ENCODE measurements around the gene HNRNPC.

HNRNPC gene

DNA sequence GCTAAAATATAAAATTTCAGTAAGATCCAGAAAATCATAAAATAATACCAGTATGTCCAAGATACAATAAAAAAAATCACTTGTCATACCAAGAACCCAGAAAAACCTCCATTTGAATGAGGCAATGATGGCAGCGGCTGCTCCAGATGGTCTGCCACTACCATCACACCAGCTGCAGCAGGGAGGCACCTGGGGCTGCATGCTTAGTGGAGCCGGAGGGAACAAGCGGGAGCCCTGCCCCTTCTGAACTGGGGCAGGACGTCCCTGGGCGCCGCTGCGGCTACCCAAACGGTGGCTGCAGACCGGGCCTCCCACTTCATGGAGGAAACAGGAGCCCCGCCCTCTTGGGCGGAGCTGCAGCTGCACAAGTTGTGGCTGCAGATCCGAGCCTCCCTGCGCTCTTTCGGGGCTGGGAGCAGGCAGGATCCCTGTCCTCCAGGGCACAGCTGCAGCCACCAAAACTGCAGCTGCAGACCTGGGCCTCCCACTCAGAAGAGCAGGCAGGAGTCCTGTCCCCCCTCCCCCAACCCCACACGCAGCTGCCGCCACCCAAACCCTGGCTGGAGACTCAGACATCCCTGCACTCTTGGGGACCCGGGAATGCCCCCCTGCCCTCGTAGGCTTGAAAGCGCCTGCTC is 77.3 kb downstream of the HNRNPC start:
- peak; percentile 55 to 76 for DNase-seq
- Histone ChIP-seq H3K27me3 (no peaks in the 10 kb centered on the region), H3K4me3 (peak overlapping the region; percentile 29 to 32), H3K9me3 (peaks cover 0 to 3% (median under 1%) of the 10 kb centered on the region in 3 donors), H3K27ac (no peak overlapping the region), H3K4me1 (peaks cover 0 to 17% (median 8%) of the 10 kb centered on the region in 4 donors), H3K36me3 (no peaks in the 10 kb centered on the region)
- TF ChIP-seq, protein P1, sequence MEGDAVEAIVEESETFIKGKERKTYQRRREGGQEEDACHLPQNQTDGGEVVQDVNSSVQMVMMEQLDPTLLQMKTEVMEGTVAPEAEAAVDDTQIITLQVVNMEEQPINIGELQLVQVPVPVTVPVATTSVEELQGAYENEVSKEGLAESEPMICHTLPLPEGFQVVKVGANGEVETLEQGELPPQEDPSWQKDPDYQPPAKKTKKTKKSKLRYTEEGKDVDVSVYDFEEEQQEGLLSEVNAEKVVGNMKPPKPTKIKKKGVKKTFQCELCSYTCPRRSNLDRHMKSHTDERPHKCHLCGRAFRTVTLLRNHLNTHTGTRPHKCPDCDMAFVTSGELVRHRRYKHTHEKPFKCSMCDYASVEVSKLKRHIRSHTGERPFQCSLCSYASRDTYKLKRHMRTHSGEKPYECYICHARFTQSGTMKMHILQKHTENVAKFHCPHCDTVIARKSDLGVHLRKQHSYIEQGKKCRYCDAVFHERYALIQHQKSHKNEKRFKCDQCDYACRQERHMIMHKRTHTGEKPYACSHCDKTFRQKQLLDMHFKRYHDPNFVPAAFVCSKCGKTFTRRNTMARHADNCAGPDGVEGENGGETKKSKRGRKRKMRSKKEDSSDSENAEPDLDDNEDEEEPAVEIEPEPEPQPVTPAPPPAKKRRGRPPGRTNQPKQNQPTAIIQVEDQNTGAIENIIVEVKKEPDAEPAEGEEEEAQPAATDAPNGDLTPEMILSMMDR (IDR thresholded peaks at IDR 0.05) = no peak
- intact Hi-C loops (cut with DNase I; ENCODE audit: low total_unique reads) = no loop called here

DNA sequence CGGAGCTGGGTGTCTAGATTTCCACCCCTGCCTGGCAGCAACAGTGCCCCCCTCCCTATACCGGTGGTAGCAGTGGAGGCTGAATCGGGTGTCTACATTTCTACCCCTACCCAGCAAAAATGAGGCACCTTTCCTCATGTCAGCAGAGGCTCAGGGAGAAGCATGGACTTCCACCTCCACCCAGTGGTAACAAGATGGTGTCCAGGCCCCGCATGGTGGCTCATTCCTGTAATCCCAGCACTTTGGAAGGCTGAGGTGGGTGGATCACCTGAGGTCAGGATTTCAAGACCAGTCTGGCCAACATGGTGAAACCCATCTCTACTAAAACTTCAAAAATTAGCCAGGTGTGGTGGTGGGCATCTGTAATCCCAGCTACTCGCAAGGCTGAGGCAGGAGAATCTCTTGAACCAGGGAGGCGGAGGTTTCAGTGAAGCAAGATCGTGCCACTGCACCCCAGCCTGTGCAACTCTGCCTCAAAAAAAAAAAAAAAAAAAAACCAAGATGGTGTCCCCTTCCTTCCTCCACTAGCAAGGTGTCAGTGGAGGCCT is 77.9 kb downstream of the HNRNPC start:
- Histone ChIP-seq H3K27me3 (no peaks in the 10 kb centered on the region), H3K9me3 (no peaks in the 10 kb centered on the region), H3K4me3 (peak overlapping the region in 1 of 2 donors; percentile 29), H3K27ac (no peak overlapping the region), H3K4me1 (peaks cover 0 to 17% (median 8%) of the 10 kb centered on the region in 4 donors), H3K36me3 (no peaks in the 10 kb centered on the region)
- intact Hi-C loops (cut with DNase I; ENCODE audit: low total_unique reads) = no loop called here
- TF ChIP-seq, protein P1 (IDR thresholded peaks at IDR 0.05) = no peak
- no peak for DNase-seq

DNA sequence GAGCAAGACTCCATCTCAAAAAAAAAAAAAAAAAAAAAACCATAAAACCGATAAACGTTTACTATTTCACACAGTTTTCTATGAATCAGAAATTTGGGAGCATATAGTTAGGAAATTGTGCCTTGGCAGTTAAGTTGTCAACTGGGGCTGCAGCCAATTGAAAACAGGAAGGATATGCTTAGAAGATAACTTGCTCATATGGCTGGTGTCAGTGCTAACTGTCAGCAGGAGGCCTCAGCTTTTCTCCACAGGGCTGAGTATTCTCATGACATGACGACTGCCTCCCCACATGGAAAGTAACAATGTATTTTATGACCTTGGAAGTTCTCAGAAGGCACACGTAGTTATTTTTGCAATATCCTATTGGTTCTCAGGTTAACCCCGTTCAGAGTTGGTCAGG is 83.8 kb downstream of the HNRNPC start:
- Histone ChIP-seq H3K36me3 (no peaks in the 10 kb centered on the region), H3K27me3 (no peaks in the 10 kb centered on the region), H3K27ac (no peak overlapping the region), H3K4me1 (no peaks in the 10 kb centered on the region), H3K9me3 (peaks cover 0 to 9% (median 0%) of the 10 kb centered on the region in 3 donors), H3K4me3 (no peak overlapping the region)
- TF ChIP-seq, protein P1 (IDR thresholded peaks at IDR 0.05) = no peak
- intact Hi-C loops (cut with DNase I; ENCODE audit: low total_unique reads) = no loop called here
- DNase-seq = no peak

DNA sequence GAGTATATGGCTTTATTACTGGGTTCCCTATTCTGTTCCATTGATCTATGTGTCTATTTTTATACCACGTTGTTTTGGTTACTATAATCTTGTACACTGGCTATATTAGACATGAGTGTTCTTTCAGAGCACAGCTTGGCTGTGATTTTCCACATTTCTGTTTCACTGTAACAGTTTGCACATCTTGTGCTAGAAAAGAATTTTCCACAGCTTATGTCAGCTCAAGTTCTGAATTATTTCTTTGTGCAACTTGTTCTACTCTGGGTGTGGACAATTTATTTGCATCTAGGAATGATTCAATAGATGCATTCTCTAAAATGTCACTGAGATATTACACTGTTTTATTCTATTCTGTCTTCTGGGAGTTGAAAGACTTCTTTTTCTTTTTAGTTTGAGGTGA is 85.0 kb downstream of the HNRNPC start:
- Histone ChIP-seq H3K36me3 (no peaks in the 10 kb centered on the region), H3K27me3 (no peaks in the 10 kb centered on the region), H3K27ac (no peak overlapping the region), H3K4me3 (no peak overlapping the region), H3K9me3 (peaks cover 0 to 9% (median 0%) of the 10 kb centered on the region in 3 donors), H3K4me1 (no peaks in the 10 kb centered on the region)
- intact Hi-C loops (cut with DNase I; ENCODE audit: low total_unique reads) = no loop called here
- DNase-seq = no peak
- TF ChIP-seq, protein P1 (IDR thresholded peaks at IDR 0.05) = no peak

DNA sequence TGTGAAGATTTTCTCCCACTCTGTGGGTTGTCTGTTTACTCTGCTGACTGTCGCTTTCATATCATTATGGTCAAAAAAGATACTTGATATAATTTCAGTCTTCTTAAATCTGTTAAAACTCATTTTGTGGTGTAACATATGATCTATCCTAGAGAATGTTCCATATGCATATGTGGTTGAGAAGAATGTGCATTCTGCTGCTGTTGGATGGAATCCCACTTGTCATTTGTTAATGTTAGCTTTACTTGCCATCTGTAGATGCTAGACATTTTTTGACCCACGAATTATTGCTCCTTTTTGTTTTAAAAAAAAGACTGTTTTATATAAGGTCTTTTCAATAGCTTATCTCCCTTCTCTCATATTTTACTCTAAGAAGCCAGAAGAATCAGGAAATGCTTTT is 87.1 kb downstream of the HNRNPC start:
- H3K4me3 ChIP-seq = no peak overlapping the region
- no peak overlapping the region for H3K27ac ChIP-seq
- DNase-seq = no peak
- intact Hi-C loops (cut with DNase I; ENCODE audit: low total_unique reads) = no loop called here
- TF ChIP-seq, protein P1 (IDR thresholded peaks at IDR 0.05) = no peak
- H3K4me1 ChIP-seq = no peaks in the 10 kb centered on the region
- peaks cover 0 to 13% (median 0%) of the 10 kb centered on the region in 3 donors for H3K9me3 ChIP-seq
- no peaks in the 10 kb centered on the region for H3K27me3 ChIP-seq
- no peaks in the 10 kb centered on the region for H3K36me3 ChIP-seq
